HepG2 (cell line): ENCODE measurements around the gene ACTN3. TPM values are rescaled to one million over a fixed set of nuclear protein-coding genes. Genes with fewer than 3 reads are reported as not detected.
A peak's percentile ranks its signal among the peaks of the same experiment; 100 is the strongest.

ENCODE experiments used
- CEBPG ChIP-seq: IDR thresholded peaks from 2 replicates; pipeline ENCODE4 v1.6.1; 2016
- CREB3 ChIP-seq: sonication (generic); formaldehyde crosslinking; IDR thresholded peaks from 2 replicates; pipeline ENCODE4 v1.5.0; 2020; ENCODE audit warnings: missing genetic modification reagents
- FOXK2 ChIP-seq: fragments of 450-650 bp; IDR thresholded peaks from 2 replicates; pipeline ENCODE4 v1.6.1; 2016
- GTF3A ChIP-seq: sonication (generic); formaldehyde crosslinking; conservative IDR thresholded peaks from 2 replicates; pipeline ENCODE4 v1.4.0; 2020; ENCODE audit warnings: mild to moderate bottlenecking, missing genetic modification reagents
- HOXA7 ChIP-seq: sonication (generic); formaldehyde crosslinking; IDR thresholded peaks from 2 replicates; pipeline ENCODE4 v1.8.1; 2022; ENCODE audit warnings: mild to moderate bottlenecking, missing genetic modification reagents, moderate library complexity
- IRX3 ChIP-seq: sonication (generic); formaldehyde crosslinking; IDR thresholded peaks from 2 replicates; pipeline ENCODE4 v1.8.1; 2023; ENCODE audit warnings: mild to moderate bottlenecking, low read depth, missing genetic modification reagents, borderline replicate concordance
- MBD4 ChIP-seq: IDR thresholded peaks from 2 replicates; pipeline ENCODE4 v1.6.1; 2012; ENCODE audit warnings: low read length, inconsistent platforms, borderline replicate concordance
- MIER2 ChIP-seq: IDR thresholded peaks from 2 replicates; pipeline ENCODE4 v1.6.1; 2016; ENCODE audit warnings: missing biosample characterization, missing genetic modification reagents
- MTA3 ChIP-seq: sonication (generic); formaldehyde crosslinking; IDR thresholded peaks from 2 replicates; pipeline ENCODE4 v1.4.0; 2020; ENCODE audit warnings: missing genetic modification reagents
- MTF1 ChIP-seq: sonication (generic); formaldehyde crosslinking; IDR thresholded peaks from 2 replicates; pipeline ENCODE4 v1.5.0; 2020; ENCODE audit warnings: missing genetic modification reagents
- RFXAP ChIP-seq: sonication (generic); formaldehyde crosslinking; IDR thresholded peaks from 2 replicates; pipeline ENCODE4 v1.4.0; 2020; ENCODE audit warnings: missing genetic modification reagents, borderline replicate concordance
- SALL2 ChIP-seq: sonication (generic); formaldehyde crosslinking; IDR thresholded peaks from 2 replicates; pipeline ENCODE4 v1.8.1; 2023; ENCODE audit warnings: mild to moderate bottlenecking, missing genetic modification reagents, inconsistent platforms
- SRSF9 ChIP-seq: fragments of 200-400 bp; formaldehyde crosslinking; IDR thresholded peaks from 2 replicates; pipeline ENCODE4 v1.6.1; 2018; ENCODE audit warnings: borderline replicate concordance, mild to moderate bottlenecking, low read depth, low read length; ENCODE audit not compliant: insufficient read depth, poor library complexity, severe bottlenecking
- ZNF101 ChIP-seq: sonication (generic); formaldehyde crosslinking; IDR thresholded peaks from 2 replicates; pipeline ENCODE4 v1.4.0; 2020; ENCODE audit warnings: mild to moderate bottlenecking, low read depth, missing genetic modification reagents, borderline replicate concordance
- ZNF225 ChIP-seq: sonication (generic); formaldehyde crosslinking; IDR thresholded peaks from 2 replicates; pipeline ENCODE4 v1.4.0; 2020; ENCODE audit warnings: mild to moderate bottlenecking, missing genetic modification reagents
- ZNF350 ChIP-seq: sonication (generic); formaldehyde crosslinking; IDR thresholded peaks from 2 replicates; pipeline ENCODE4 v1.4.0; 2020; ENCODE audit warnings: mild to moderate bottlenecking, low read depth, missing genetic modification reagents, borderline replicate concordance
- ZNF547 ChIP-seq: sonication (generic); formaldehyde crosslinking; IDR thresholded peaks from 2 replicates; pipeline ENCODE4 v1.5.1; 2020; ENCODE audit warnings: mild to moderate bottlenecking, missing genetic modification reagents
- ZNF549 ChIP-seq: sonication (generic); formaldehyde crosslinking; IDR thresholded peaks from 2 replicates; pipeline ENCODE4 v1.5.0; 2020; ENCODE audit warnings: missing genetic modification reagents
- ZNF614 ChIP-seq: IDR thresholded peaks from 2 replicates; pipeline ENCODE4 v1.6.1; 2018; ENCODE audit warnings: missing biosample characterization, missing genetic modification reagents, inconsistent platforms, borderline replicate concordance
- ZNF639 ChIP-seq: conservative IDR thresholded peaks from 2 replicates; pipeline ENCODE4 v1.6.1; 2018; ENCODE audit warnings: missing genetic modification reagents
- ZSCAN25 ChIP-seq: sonication (generic); formaldehyde crosslinking; IDR thresholded peaks from 2 replicates; pipeline ENCODE4 v1.8.0; 2022; ENCODE audit warnings: mild to moderate bottlenecking, missing genetic modification reagents
- polyA plus RNA-seq, 8 experiments: library from polyadenylated mRNA; depleted of rRNA in 3 of 8; stranded (reverse) in 7 of 8; unstranded in 1 of 8; fragments of >200 nt; fragmentation: Illumina TruSeq in 4 of 8; extraction: Trizol in 4 of 8; gene quantifications; 2 replicates each; pipeline versions ENCODE4 v1.2.1 to v1.2.3, GENCODE V29; 2011 to 2016; ENCODE audit warnings: low read depth in 4 of 8, missing spikeins in 1 of 8, mixed read lengths in 1 of 8; ENCODE audit not compliant: insufficient read depth in 1 of 8
- total RNA-seq, 5 experiments: library from RNA; depleted of rRNA; stranded (reverse); fragments of >200 nt; fragmentation: Illumina TruSeq; extraction: Trizol; gene quantifications; 2 replicates each; pipeline ENCODE4 v1.2.3, GENCODE V29; 2016; ENCODE audit warnings: low read depth in 1 of 5
- TF ChIP-seq, protein P1 (sequence below): fragments of 450-650 bp; IDR thresholded peaks from 2 replicates; pipeline ENCODE4 v1.6.1; 2017
- TF ChIP-seq, protein P2 (sequence below): sonication (generic); formaldehyde crosslinking; IDR thresholded peaks from 2 replicates; pipeline ENCODE4 v1.4.0; 2020; ENCODE audit warnings: missing genetic modification reagents, borderline replicate concordance
- TF ChIP-seq, protein P3 (sequence below): sonication (generic); IDR thresholded peaks from 2 replicates; pipeline ENCODE4 v1.6.1; 2016; ENCODE audit warnings: low read depth, borderline replicate concordance

ACTN3 gene
- total and polyA plus RNA-seq, 2 of the 13 experiments (the other 11 are each of a cell fraction or from before 2014, with no cell fraction given) = 0.04 to 0.09 TPM

DNA sequence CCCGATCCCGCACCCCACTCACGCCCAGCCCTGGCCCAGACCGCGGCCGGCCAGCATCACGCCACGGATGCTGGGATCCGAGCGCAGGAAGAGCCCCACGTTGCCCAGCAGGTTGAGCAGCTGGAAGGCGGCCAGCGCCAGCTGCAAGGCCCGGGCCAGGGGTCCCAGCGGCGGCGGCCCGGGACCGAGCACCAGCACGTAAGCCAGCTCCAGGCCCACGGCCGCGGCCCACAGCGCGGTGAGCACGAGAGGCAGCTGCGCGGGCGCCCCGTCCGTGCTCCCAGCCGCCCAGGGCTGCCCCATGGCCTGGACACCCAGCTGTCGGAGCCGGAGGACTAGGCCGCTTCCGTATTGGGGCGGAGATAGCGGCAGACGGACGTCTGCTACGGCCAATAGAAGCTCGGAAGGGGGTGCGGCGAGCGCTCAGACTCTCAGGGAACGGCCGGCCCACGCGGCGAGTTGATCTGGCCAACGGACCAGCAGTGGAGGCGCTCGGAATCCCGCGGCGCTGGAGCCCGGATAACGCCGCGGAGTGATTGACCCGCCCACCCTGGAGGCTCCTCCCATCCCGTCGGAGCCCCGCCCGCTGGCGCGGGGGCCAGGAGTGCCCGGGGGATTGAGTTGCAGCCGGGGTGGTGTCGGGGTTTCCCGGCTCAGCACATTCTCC, 869 bp upstream of the ACTN3 start, which contains the start of gene ZDHHC24 (continued):
- TF ChIP-seq ZNF549 (CRISPR knock-in tag) = 0 out of 2 replicates have a peak, but pooled peaks have one; percentile 46
- TF ChIP-seq MIER2 (CRISPR knock-in tag) = no peak
- TF ChIP-seq MBD4 = no peak
- TF ChIP-seq ZNF547 = peak; percentile 58; the same call in 1 of the 2 replicates
- no peak; the same call in 1 of the 2 replicates for TF ChIP-seq ZNF350 (CRISPR knock-in tag)
- 0 out of 2 replicates have a peak, but pooled peaks have one; percentile 60 for TF ChIP-seq CREB3 (CRISPR knock-in tag)
- TF ChIP-seq, protein P1, sequence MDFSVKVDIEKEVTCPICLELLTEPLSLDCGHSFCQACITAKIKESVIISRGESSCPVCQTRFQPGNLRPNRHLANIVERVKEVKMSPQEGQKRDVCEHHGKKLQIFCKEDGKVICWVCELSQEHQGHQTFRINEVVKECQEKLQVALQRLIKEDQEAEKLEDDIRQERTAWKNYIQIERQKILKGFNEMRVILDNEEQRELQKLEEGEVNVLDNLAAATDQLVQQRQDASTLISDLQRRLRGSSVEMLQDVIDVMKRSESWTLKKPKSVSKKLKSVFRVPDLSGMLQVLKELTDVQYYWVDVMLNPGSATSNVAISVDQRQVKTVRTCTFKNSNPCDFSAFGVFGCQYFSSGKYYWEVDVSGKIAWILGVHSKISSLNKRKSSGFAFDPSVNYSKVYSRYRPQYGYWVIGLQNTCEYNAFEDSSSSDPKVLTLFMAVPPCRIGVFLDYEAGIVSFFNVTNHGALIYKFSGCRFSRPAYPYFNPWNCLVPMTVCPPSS = no peak
- no peak for TF ChIP-seq ZNF225 (CRISPR knock-in tag)
- TF ChIP-seq HOXA7 (CRISPR knock-in tag) = no peak
- TF ChIP-seq ZSCAN25 = 0 out of 2 replicates have a peak, but pooled peaks have one; percentile 19
- TF ChIP-seq, protein P2, sequence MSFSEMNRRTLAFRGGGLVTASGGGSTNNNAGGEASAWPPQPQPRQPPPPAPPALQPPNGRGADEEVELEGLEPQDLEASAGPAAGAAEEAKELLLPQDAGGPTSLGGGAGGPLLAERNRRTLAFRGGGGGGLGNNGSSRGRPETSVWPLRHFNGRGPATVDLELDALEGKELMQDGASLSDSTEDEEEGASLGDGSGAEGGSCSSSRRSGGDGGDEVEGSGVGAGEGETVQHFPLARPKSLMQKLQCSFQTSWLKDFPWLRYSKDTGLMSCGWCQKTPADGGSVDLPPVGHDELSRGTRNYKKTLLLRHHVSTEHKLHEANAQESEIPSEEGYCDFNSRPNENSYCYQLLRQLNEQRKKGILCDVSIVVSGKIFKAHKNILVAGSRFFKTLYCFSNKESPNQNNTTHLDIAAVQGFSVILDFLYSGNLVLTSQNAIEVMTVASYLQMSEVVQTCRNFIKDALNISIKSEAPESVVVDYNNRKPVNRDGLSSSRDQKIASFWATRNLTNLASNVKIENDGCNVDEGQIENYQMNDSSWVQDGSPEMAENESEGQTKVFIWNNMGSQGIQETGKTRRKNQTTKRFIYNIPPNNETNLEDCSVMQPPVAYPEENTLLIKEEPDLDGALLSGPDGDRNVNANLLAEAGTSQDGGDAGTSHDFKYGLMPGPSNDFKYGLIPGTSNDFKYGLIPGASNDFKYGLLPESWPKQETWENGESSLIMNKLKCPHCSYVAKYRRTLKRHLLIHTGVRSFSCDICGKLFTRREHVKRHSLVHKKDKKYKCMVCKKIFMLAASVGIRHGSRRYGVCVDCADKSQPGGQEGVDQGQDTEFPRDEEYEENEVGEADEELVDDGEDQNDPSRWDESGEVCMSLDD = peak; percentile 22; the same call in 1 of the 2 replicates
- TF ChIP-seq RFXAP (CRISPR knock-in tag) = no peak
- TF ChIP-seq, protein P3, sequence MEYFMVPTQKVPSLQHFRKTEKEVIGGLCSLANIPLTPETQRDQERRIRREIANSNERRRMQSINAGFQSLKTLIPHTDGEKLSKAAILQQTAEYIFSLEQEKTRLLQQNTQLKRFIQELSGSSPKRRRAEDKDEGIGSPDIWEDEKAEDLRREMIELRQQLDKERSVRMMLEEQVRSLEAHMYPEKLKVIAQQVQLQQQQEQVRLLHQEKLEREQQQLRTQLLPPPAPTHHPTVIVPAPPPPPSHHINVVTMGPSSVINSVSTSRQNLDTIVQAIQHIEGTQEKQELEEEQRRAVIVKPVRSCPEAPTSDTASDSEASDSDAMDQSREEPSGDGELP = peak; percentile 92; the same call in 1 of the 2 replicates
- no peak for TF ChIP-seq GTF3A (CRISPR knock-in tag)
- no peak for TF ChIP-seq ZNF101 (CRISPR knock-in tag)
- TF ChIP-seq SALL2 (CRISPR knock-in tag) = no peak
- no peak for TF ChIP-seq ZNF614 (CRISPR knock-in tag)
- TF ChIP-seq MTA3 (CRISPR knock-in tag) = no peak
- TF ChIP-seq FOXK2 = no peak
- TF ChIP-seq CEBPG (CRISPR knock-in tag) = no peak
- no peak for TF ChIP-seq IRX3 (CRISPR knock-in tag)
- TF ChIP-seq MTF1 = no peak
- TF ChIP-seq ZNF639 (CRISPR knock-in tag) = no peak
- no peak for TF ChIP-seq SRSF9
